Natural killer cell (primary cell): ENCODE results near the gene MAD2L2. TPM values are rescaled to one million over a fixed set of nuclear protein-coding genes. Genes with fewer than 3 reads are reported as not detected.

Experiments used
- ATAC-seq, 3 donors: fragments of 150-1000 bp in 2 of 3; fragments of 200-7000 bp in 1 of 3; cut with Tn5 transposase; 1 replicate in 1 of 3; 2 replicates in 2 of 3; pipeline ENCODE4 v1.10.0; 2021; ENCODE audit warnings: mild to moderate bottlenecking in 2 of 3, moderate library complexity in 2 of 3
- DNase-seq, 2 donors: peaks; one replicate each; pipeline versions ENCODE4 v3.0.0 to v3.0.0-alpha.2; 2013 to 2021; ENCODE audit warnings: mixed read lengths in 1 of 2
- H3K27ac ChIP-seq: one replicate; pipeline ENCODE4 v1.5.1; 2013; ENCODE audit warnings: mild to moderate bottlenecking, low read length
- H3K27me3 ChIP-seq: one replicate; pipeline ENCODE4 v1.6.1; 2013; ENCODE audit warnings: low read length; ENCODE audit not compliant: control insufficient read depth, insufficient read depth
- H3K36me3 ChIP-seq: one replicate; pipeline ENCODE4 v1.6.1; 2013; ENCODE audit warnings: low read length; ENCODE audit not compliant: control insufficient read depth, insufficient read depth
- H3K4me1 ChIP-seq: one replicate; pipeline ENCODE4 v1.6.1; 2013; ENCODE audit warnings: low read length; ENCODE audit not compliant: control insufficient read depth, insufficient read depth
- H3K4me3 ChIP-seq: one replicate; pipeline ENCODE4 v1.5.1; 2013; ENCODE audit warnings: low read length
- H3K9me3 ChIP-seq: one replicate; pipeline ENCODE4 v1.6.1; 2013; ENCODE audit warnings: low read length; ENCODE audit not compliant: control insufficient read depth, insufficient read depth
- H3K27ac Mint-ChIP-seq, 2 donors: one replicate each; pipeline ENCODE4 v1.8.0; 2022; ENCODE audit warnings: mild to moderate bottlenecking in 2 of 2, mixed read lengths in 2 of 2, moderate library complexity in 1 of 2
- H3K27me3 Mint-ChIP-seq, 2 donors: one replicate each; pipeline ENCODE4 v1.8.0; 2022; ENCODE audit warnings: low read depth in 2 of 2, mixed read lengths in 2 of 2
- H3K36me3 Mint-ChIP-seq: one replicate; pipeline ENCODE4 v1.8.0; 2022; ENCODE audit warnings: mixed read lengths
- H3K4me1 Mint-ChIP-seq, 2 donors: one replicate each; pipeline ENCODE4 v1.8.0; 2022; ENCODE audit warnings: mixed read lengths in 2 of 2
- H3K4me3 Mint-ChIP-seq: one replicate; pipeline ENCODE4 v1.8.0; 2022; ENCODE audit warnings: mild to moderate bottlenecking, moderate library complexity, mixed read lengths
- H3K9me3 Mint-ChIP-seq, 2 donors: one replicate each; pipeline ENCODE4 v1.8.0; 2022; ENCODE audit warnings: mixed read lengths in 2 of 2
- CTCF ChIP-seq: fragments of 200-600 bp; IDR thresholded peaks from one replicate; pipeline ENCODE4 v1.8.0; 2022; ENCODE audit warnings: antibody characterized with exemption
- WGBS: methylation state at CpG from one replicate; pipeline ENCODE4 v1.1.7; 2013; ENCODE audit warnings: missing lambda C conversion rate; ENCODE audit not compliant: insufficient coverage; 5-methylcytosine and 5-hydroxymethylcytosine counted together
- intact Hi-C: fragments of 100-400 bp; cut with micrococcal nuclease; formaldehyde crosslinking; loops from one replicate; pipeline ENCODE4 v1.14.2; 2022
- total RNA-seq, 4 donors: library from RNA; stranded (reverse); fragments of 120-200 nt in 1 of 4; gene quantifications; one replicate each; pipeline versions ENCODE4 v1.2.3 to v1.2.4, GENCODE V29; 2013 to 2022

Gene MAD2L2
- total RNA-seq, 3 donors from 2014 or later (not counting 1 experiment from before 2014, with no cell fraction given): 50.6 to 66.0 (median 60.4) TPM

GRCh38 chr1:11688506-11688905 lies 7.6 kb upstream of the MAD2L2 start:
- intact Hi-C loops: loop anchor here (2.0 kb wide), 1 partner anchor 14 kb away; no protein-coding TSS in a partner anchor
- 91% methylated on average over 4 of the region's 4 CpGs for WGBS
- Histone ChIP-seq H3K4me1 (peaks cover 27% of the 10 kb centered on the region), H3K9me3 (no peaks in the 10 kb centered on the region), H3K4me3 (no peak overlapping the region), H3K36me3 (no peaks in the 10 kb centered on the region), H3K27ac (no peak overlapping the region), H3K27me3 (peaks cover 13% of the 10 kb centered on the region)
- H3K4me3 Mint-ChIP-seq: no peak overlapping the region
- peaks cover 0 to 22% of the 10 kb centered on the region in 2 donors for H3K27me3 Mint-ChIP-seq
- no peak for TF ChIP-seq CTCF
- peaks cover 30 to 33% of the 10 kb centered on the region in 2 donors for H3K4me1 Mint-ChIP-seq
- ATAC-seq (no peak), DNase-seq (no peak)
- H3K27ac Mint-ChIP-seq: no peak overlapping the region
- no peaks in the 10 kb centered on the region for H3K36me3 Mint-ChIP-seq
- H3K9me3 Mint-ChIP-seq: no peaks in the 10 kb centered on the region

GRCh38 chr1:11685210-11685752 lies 4.3 kb upstream of the MAD2L2 start:
- H3K4me1 Mint-ChIP-seq: peaks cover 12 to 18% of the 10 kb centered on the region in 2 donors
- 89% methylated on average over 6 of the region's 7 CpGs for WGBS
- ATAC-seq (no peak), DNase-seq (no peak)
- Histone ChIP-seq H3K36me3 (no peaks in the 10 kb centered on the region), H3K4me3 (no peak overlapping the region), H3K9me3 (no peaks in the 10 kb centered on the region), H3K27ac (no peak overlapping the region), H3K27me3 (no peaks in the 10 kb centered on the region), H3K4me1 (peaks cover 14% of the 10 kb centered on the region)
- H3K9me3 Mint-ChIP-seq: no peaks in the 10 kb centered on the region
- H3K36me3 Mint-ChIP-seq: no peaks in the 10 kb centered on the region
- H3K4me3 Mint-ChIP-seq: no peak overlapping the region
- H3K27ac Mint-ChIP-seq: no peak overlapping the region
- H3K27me3 Mint-ChIP-seq: peaks cover 0 to 7% of the 10 kb centered on the region in 2 donors
- no peak for TF ChIP-seq CTCF
- intact Hi-C loops: no loop called here

- Mint-ChIP-seq H3K4me3 (no peak overlapping the region), H3K36me3 (no peaks in the 10 kb centered on the region), H3K27ac (no peak overlapping the region), H3K27me3 (no peaks in the 10 kb centered on the region), H3K9me3 (no peaks in the 10 kb centered on the region), H3K4me1 (peaks cover 5 to 16% of the 10 kb centered on the region in 2 donors)
- peaks cover 23% of the 10 kb centered on the region for H3K4me1 ChIP-seq
- intact Hi-C loops: loop anchor here (5.0 kb wide), 1 partner anchor 33 kb away; no protein-coding TSS in a partner anchor
- DNase-seq: no peak
- no peak for TF ChIP-seq CTCF
- 91% methylated on average over 7 of the region's 7 CpGs for WGBS
- no peaks in the 10 kb centered on the region for H3K36me3 ChIP-seq
- no peak overlapping the region for H3K4me3 ChIP-seq
- no peak overlapping the region for H3K27ac ChIP-seq
- no peak for ATAC-seq
- no peaks in the 10 kb centered on the region for H3K9me3 ChIP-seq
- no peaks in the 10 kb centered on the region for H3K27me3 ChIP-seq
Observed at GRCh38 chr1:11684070-11684469, 3.1 kb upstream of the MAD2L2 start.

- Mint-ChIP-seq H3K4me1 (peaks cover 5 to 24% of the 10 kb centered on the region in 2 donors), H3K9me3 (no peaks in the 10 kb centered on the region), H3K4me3 (no peak overlapping the region), H3K27ac (no peak overlapping the region), H3K27me3 (no peaks in the 10 kb centered on the region), H3K36me3 (no peaks in the 10 kb centered on the region)
- Histone ChIP-seq H3K27ac (no peak overlapping the region), H3K27me3 (no peaks in the 10 kb centered on the region), H3K36me3 (no peaks in the 10 kb centered on the region), H3K9me3 (no peaks in the 10 kb centered on the region), H3K4me3 (no peak overlapping the region), H3K4me1 (peaks cover 23% of the 10 kb centered on the region)
- WGBS: 94% methylated on average over 1 of the region's 1 CpG
- ATAC-seq: no peak
- DNase-seq: no peak
- intact Hi-C loops: loop anchor here (5.0 kb wide), 1 partner anchor 35 kb away; no protein-coding TSS in a partner anchor
- no peak for TF ChIP-seq CTCF
Observed at GRCh38 chr1:11682799-11683198, 1.9 kb upstream of the MAD2L2 start.
